ENCODE measurements around the gene NSUN6.

NSUN6 gene

GRCh38 chr10:18651324-18652007 is at the start of gene NSUN6:
Gene NSUN6, minus strand, starts transcription at chr10:18651587. Its CDS starts 384 bp downstream, at chr10:18651203.
- DNase-seq (ENCODE audit: low read depth, low spot score), result peak; percentile 85

GRCh38 chr10:18699849-18700840 is 48.8 kb upstream of the NSUN6 start:
- no peak for DNase-seq (ENCODE audit: low read depth, low spot score)

GRCh38 chr10:18690541-18690940 is 39.2 kb upstream of the NSUN6 start:
- no peak for DNase-seq (ENCODE audit: low read depth, low spot score)

GRCh38 chr10:18689498-18689897 is 38.1 kb upstream of the NSUN6 start:
- no peak for DNase-seq (ENCODE audit: low read depth, low spot score)

- DNase-seq (ENCODE audit: low read depth, low spot score), result no peak
These were observed 36.3 kb upstream of the NSUN6 start for GRCh38 chr10:18687706-18688105.

GRCh38 chr10:18687195-18687594 is 35.8 kb upstream of the NSUN6 start:
- no peak for DNase-seq (ENCODE audit: low read depth, low spot score)

GRCh38 chr10:18685555-18685954 is 34.2 kb upstream of the NSUN6 start:
- no peak for DNase-seq (ENCODE audit: low read depth, low spot score)

GRCh38 chr10:18684953-18685352 is 33.6 kb upstream of the NSUN6 start:
- no peak for DNase-seq (ENCODE audit: low read depth, low spot score)

GRCh38 chr10:18684416-18684815 is 33.0 kb upstream of the NSUN6 start:
- no peak for DNase-seq (ENCODE audit: low read depth, low spot score)

- DNase-seq (ENCODE audit: low read depth, low spot score), result no peak
These were observed 32.0 kb upstream of the NSUN6 start for GRCh38 chr10:18683427-18683826.

GRCh38 chr10:18681971-18682411 is 30.6 kb upstream of the NSUN6 start:
- DNase-seq (ENCODE audit: low read depth, low spot score), result no peak

- DNase-seq (ENCODE audit: low read depth, low spot score), result no peak
These were observed 30.0 kb upstream of the NSUN6 start for GRCh38 chr10:18681366-18681765.

GRCh38 chr10:18680754-18681153 is 29.4 kb upstream of the NSUN6 start:
- no peak for DNase-seq (ENCODE audit: low read depth, low spot score)

GRCh38 chr10:18675086-18675801 is 23.9 kb upstream of the NSUN6 start:
- DNase-seq (ENCODE audit: low read depth, low spot score), result no peak

GRCh38 chr10:18668026-18668425 is 16.6 kb upstream of the NSUN6 start:
- DNase-seq (ENCODE audit: low read depth, low spot score), result no peak

GRCh38 chr10:18666810-18667209 is 15.4 kb upstream of the NSUN6 start:
- DNase-seq (ENCODE audit: low read depth, low spot score), result no peak

GRCh38 chr10:18665815-18666558 is 14.6 kb upstream of the NSUN6 start:
- no peak for DNase-seq (ENCODE audit: low read depth, low spot score)

GRCh38 chr10:18664841-18665478 is 13.6 kb upstream of the NSUN6 start:
- DNase-seq (ENCODE audit: low read depth, low spot score), result no peak

- no peak for DNase-seq (ENCODE audit: low read depth, low spot score)
These were observed 9.5 kb upstream of the NSUN6 start for GRCh38 chr10:18660816-18661431.

GRCh38 chr10:18659819-18660535 is 8.6 kb upstream of the NSUN6 start:
- no peak for DNase-seq (ENCODE audit: low read depth, low spot score)

All from activated naive CD8-positive, alpha-beta T cell treated with anti-CD3 and anti-CD28 coated beads, Interleukin-2, amount 50 U/mL, for 16 hours (primary cell).